ENCODE measurements around the gene PARP9. TPM values are rescaled to one million over a fixed set of nuclear protein-coding genes. Genes with fewer than 3 reads are reported as not detected.

Gene PARP9
- total and polyA plus RNA-seq, 2 of the 8 experiments (the other 6 are each of a cell fraction or from before 2014, with no cell fraction given): 3.7 to 4.5 TPM

DNA sequence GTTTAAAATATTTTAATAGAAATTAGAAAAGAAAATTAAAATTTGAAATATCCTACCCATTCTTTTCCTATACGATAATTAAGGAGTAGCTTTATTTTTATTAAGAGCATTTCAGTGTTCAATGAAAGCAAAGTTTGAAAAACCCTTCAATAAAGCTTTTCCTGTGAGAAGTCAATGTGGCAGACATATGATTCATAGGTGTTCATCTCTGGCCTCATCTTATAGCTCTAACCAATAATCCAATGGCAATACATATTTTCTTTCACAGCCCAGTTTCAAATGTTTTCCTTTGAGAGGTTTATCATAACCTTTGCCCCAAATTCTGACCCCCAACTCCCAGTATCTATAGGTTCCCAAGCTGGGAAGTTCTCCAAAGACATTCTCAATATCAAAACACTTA lies 57.6 kb downstream of the PARP9 start (continued):
- TF ChIP-seq GABPA (IDR thresholded peaks at IDR 0.05; ENCODE audit: borderline replicate concordance, insufficient read depth, low read length) (no peak), CHD2 (IDR thresholded peaks at IDR 0.05; ENCODE audit: low read length) (no peak), BRCA1 (IDR thresholded peaks at IDR 0.05; ENCODE audit: low read depth, low read length) (no peak), FOSL1 (IDR thresholded peaks at IDR 0.05; ENCODE audit: insufficient read depth, low read depth, low read length) (no peak), POU5F1 (IDR thresholded peaks at IDR 0.05; ENCODE audit: low read depth, low read length) (no peak), CEBPB (IDR thresholded peaks at IDR 0.05; ENCODE audit: low read depth, low read length) (no peak), CBX5 (IDR thresholded peaks at IDR 0.05; ENCODE audit: low read depth, low read length) (no peak), RAD21 (IDR thresholded peaks at IDR 0.05 in 1 of 2, conservative IDR thresholded peaks at IDR 0.05 in 1 of 2; ENCODE audit: low read depth in 2 of 2, low read length in 2 of 2) (no peak), RBBP5 (IDR thresholded peaks at IDR 0.05; ENCODE audit: borderline replicate concordance, low read depth, low read length) (no peak), KDM1A (IDR thresholded peaks at IDR 0.05; ENCODE audit: borderline replicate concordance, low read length) (no peak), YY1 (IDR thresholded peaks at IDR 0.05; ENCODE audit: low read depth, low read length) (no peak)
